ENCODE measurements around the gene ZNF592. TPM values are rescaled to one million over a fixed set of nuclear protein-coding genes. Genes with fewer than 3 reads are reported as not detected.
A peak's percentile ranks its signal among the peaks of the same experiment; 100 is the strongest.

ZNF592 gene
- total and polyA plus RNA-seq, 12 donors, result 8.2 to 26.9 (median 20.5) TPM

DNA sequence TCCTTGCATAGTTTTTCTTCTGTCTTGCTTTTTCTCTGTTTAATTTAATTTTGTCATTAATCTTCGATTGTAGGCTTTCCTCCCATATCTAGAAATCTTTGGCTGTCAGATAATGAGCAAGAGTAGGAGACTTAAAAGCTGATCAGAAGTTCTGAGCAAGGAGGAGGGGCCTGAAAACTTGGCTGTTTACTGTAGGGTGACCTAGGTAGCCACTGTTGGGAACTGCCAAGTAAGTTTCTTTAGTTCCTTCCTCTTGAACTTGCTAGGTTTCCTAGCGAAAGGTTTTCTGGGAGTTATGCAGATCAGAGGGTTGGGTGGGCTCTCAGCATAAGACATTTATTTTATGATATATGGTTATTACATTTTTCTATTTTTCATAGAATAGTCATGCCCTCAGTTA is 83.2 kb downstream of the ZNF592 start:
- intact Hi-C loops (cut with DNase I), result loop anchor here in 1 of 10 donors (5.0 kb wide), 1 partner anchor 86 kb away; no protein-coding TSS in a partner anchor
- 51 to 52% methylated on average over 2 of the region's 2 CpGs for WGBS, 2 donors
- no peak overlapping the region for H3K4me3 ChIP-seq
- peaks cover 30 to 100% (median 93%) of the 10 kb centered on the region in 9 donors for H3K4me1 ChIP-seq
- peaks cover 0 to 63% (median 0%) of the 10 kb centered on the region in 9 donors for H3K36me3 ChIP-seq
- TF ChIP-seq, protein P1, sequence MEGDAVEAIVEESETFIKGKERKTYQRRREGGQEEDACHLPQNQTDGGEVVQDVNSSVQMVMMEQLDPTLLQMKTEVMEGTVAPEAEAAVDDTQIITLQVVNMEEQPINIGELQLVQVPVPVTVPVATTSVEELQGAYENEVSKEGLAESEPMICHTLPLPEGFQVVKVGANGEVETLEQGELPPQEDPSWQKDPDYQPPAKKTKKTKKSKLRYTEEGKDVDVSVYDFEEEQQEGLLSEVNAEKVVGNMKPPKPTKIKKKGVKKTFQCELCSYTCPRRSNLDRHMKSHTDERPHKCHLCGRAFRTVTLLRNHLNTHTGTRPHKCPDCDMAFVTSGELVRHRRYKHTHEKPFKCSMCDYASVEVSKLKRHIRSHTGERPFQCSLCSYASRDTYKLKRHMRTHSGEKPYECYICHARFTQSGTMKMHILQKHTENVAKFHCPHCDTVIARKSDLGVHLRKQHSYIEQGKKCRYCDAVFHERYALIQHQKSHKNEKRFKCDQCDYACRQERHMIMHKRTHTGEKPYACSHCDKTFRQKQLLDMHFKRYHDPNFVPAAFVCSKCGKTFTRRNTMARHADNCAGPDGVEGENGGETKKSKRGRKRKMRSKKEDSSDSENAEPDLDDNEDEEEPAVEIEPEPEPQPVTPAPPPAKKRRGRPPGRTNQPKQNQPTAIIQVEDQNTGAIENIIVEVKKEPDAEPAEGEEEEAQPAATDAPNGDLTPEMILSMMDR (IDR thresholded peaks at IDR 0.05), result no peak
- DNase-seq (no peak), ATAC-seq (no peak)
- peak overlapping the region in 8 of 10 donors; percentile 26 to 99 (median 96) for H3K27ac ChIP-seq
- H3K27me3 ChIP-seq, result no peaks in the 10 kb centered on the region
- no peaks in the 10 kb centered on the region for H3K9me3 ChIP-seq

DNA sequence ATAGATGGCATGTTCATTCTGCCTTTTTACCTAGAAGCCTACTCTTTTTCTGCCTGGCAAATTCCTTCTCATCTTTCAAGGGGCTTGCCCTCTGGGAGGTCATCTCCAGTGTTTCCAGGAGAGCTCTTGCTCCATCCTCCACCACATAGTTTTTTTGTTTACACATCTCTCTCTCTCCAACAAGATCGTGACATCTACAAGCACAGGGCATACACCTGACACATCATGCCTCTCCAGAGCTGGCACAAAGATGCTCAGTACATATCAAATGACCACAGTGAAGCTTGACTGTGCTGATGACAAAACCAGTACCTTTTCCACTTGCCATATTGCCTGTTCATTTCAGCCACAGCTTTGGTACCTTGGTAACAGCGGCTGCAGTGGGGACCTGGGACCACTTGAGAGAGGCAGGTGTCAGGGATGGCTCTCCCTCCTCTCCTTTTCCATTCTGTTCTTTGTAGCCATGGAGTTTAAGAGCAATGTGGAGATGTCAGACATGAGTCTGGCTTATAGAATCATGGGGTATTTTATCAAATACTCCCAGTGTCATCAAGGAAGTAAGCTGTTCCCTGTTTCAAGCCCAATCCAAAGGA is 84.2 kb downstream of the ZNF592 start:
- ATAC-seq (no peak), DNase-seq (no peak)
- TF ChIP-seq, protein P1 (IDR thresholded peaks at IDR 0.05), result no peak
- intact Hi-C loops (cut with DNase I), result loop anchor here in 1 of 10 donors (5.0 kb wide), 1 partner anchor 85 kb away; no protein-coding TSS in a partner anchor
- Histone ChIP-seq H3K27me3 (no peaks in the 10 kb centered on the region), H3K9me3 (no peaks in the 10 kb centered on the region), H3K4me3 (no peak overlapping the region), H3K36me3 (peaks cover 0 to 61% (median 0%) of the 10 kb centered on the region in 9 donors), H3K4me1 (peaks cover 28 to 100% (median 92%) of the 10 kb centered on the region in 9 donors), H3K27ac (peak overlapping the region; percentile 6 to 99 (median 94))
- 75 to 80% methylated on average over 2 of the region's 2 CpGs for whole genome bisulfite sequencing, 2 donors

DNA sequence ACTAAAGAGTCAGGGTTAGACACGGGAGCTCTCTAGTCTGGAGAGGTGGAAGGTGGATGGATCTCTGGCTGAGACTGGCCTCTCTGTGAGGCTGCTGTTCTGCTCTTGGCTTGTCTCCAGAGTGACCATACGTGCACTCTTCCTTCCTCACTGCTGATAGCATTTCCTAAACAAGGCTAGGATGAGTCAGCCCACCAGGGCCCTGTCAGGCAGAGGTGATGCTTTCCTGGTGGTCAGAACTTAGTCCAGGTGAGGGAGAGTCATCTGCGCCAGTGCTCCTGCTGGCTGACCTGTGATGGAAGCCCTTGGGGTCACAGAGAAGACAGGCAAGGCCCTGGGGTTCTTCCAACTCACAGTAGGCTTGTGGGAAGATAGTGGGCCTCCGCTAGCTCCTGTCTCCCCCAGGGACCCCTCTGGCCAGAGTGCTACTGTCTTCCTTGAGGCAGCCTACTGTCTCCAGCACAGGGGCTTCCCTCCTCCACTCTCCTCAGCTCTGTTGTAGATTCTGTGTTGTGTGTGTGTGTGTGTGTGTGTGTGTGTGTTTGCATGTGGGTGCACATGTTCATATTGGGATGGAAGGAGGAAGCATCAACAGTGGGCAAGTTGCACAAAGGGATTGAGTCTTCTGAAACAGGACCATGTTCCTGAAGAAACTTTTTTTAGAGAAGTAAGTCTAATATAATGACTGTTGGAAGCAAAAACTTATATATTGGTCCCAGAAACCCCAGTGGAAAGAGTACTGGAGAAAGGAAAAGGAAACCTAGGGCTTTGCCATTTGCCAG is 85.2 kb downstream of the ZNF592 start:
- intact Hi-C loops (cut with DNase I), result loop anchor here in 1 of 10 donors (5.0 kb wide), 1 partner anchor 84 kb away; no protein-coding TSS in a partner anchor
- peak overlapping the region; percentile 69 to 99 (median 94) for H3K27ac ChIP-seq
- 35 to 36% methylated on average over 4 of the region's 4 CpGs for WGBS, 2 donors
- TF ChIP-seq, protein P1 (IDR thresholded peaks at IDR 0.05), result no peak
- H3K4me3 ChIP-seq, result no peak overlapping the region
- no peaks in the 10 kb centered on the region for H3K27me3 ChIP-seq
- no peaks in the 10 kb centered on the region for H3K9me3 ChIP-seq
- H3K4me1 ChIP-seq, result peaks cover 23 to 100% (median 90%) of the 10 kb centered on the region in 9 donors
- DNase-seq, result peak in 1 of 2 donors; percentile 53
- H3K36me3 ChIP-seq, result peaks cover 0 to 59% (median 0%) of the 10 kb centered on the region in 9 donors
- peak in 7 of 8 donors; percentile 16 to 68 (median 43) for ATAC-seq

DNA sequence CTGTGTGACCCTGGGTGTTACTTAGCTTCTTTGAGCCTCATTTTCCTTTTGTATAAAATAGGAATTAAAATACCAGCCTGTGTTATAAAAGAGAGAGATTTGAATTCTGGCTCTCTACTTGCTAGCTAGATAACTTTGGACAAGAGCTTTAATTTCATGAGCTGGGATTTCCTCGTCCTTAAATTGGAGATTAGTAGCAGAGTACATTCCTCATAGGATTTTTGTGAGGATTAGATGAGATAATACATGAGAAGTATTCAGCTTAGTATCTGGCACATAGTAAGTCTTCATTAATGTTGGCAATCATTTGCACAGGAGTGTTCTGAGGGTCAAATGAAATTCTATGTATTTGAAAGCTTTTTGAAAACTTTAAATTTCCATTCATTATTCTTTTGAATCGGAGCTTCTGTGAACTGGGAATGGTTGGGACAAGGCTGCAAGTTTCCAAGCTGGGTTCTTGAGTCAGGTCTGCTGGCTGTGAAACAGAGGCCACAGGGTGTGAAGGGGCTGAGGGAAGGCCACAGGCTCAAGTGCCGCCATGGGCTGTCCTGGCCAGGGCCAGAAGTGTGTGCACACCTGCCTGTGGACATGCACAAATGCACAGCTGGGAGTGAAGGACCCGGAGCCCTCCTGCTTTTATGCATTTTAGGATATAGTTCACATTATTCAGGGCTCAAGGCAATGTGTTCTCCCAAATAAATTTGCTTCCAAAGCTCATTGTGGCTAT is 86.0 kb downstream of the ZNF592 start:
- TF ChIP-seq, protein P1 (IDR thresholded peaks at IDR 0.05), result no peak
- peak overlapping the region; percentile 69 to 99 (median 94) for H3K27ac ChIP-seq
- peaks cover 23 to 100% (median 86%) of the 10 kb centered on the region in 9 donors for H3K4me1 ChIP-seq
- DNase-seq (no peak), ATAC-seq (no peak)
- no peaks in the 10 kb centered on the region for H3K9me3 ChIP-seq
- H3K4me3 ChIP-seq, result no peak overlapping the region
- H3K27me3 ChIP-seq, result no peaks in the 10 kb centered on the region
- WGBS, 2 donors, result 68 to 73% methylated on average over 4 of the region's 4 CpGs
- intact Hi-C loops (cut with DNase I), result loop anchor here in 1 of 10 donors (5.0 kb wide), 1 partner anchor 83 kb away; no protein-coding TSS in a partner anchor
- peaks cover 0 to 57% (median 0%) of the 10 kb centered on the region in 9 donors for H3K36me3 ChIP-seq

Measured in heart right ventricle (tissue), 16 donors.